A549 (cell line): ENCODE data around the gene PIGL. TPM values are rescaled to one million over a fixed set of nuclear protein-coding genes. Genes with fewer than 3 reads are reported as not detected.
A peak's percentile ranks its signal among the peaks of the same experiment; 100 is the strongest.

Experiments used
- ATAC-seq, 2 experiments: fragments of 200-7000 bp in 1 of 2; fragments of >200 bp in 1 of 2; cut with Nextera tagmentation in 1 of 2; cut with Tn5 transposase in 1 of 2; 3 replicates each; pipeline versions ENCODE4 v1.8.0 to v1.9.1; 2018 to 2020; ENCODE audit warnings: mild to moderate bottlenecking in 1 of 2, moderate library complexity in 1 of 2
- CTCF ChIA-PET: fragments of 300-600 bp; sonication (Branson Sonifier 250); formaldehyde crosslinking; extraction: SDS; loops from one replicate; lab custom pipeline; 2021; ENCODE audit warnings: antibody characterized with exemption, inconsistent platforms; lab: Yijun Ruan, JAX
- POLR2A ChIA-PET: fragments of 350-600 bp; formaldehyde crosslinking; extraction: SDS; loops from one replicate; lab custom pipeline; 2021; ENCODE audit warnings: antibody characterized with exemption, inconsistent platforms; lab: Yijun Ruan, JAX
- DNase-seq, 2 experiments: peaks; one replicate each; pipeline versions ENCODE4 v3.0.0 to v3.0.0-alpha.2; 2011 to 2016; ENCODE audit warnings: low read depth in 1 of 2, low spot score in 1 of 2
- FAIRE-seq: peaks from 2 replicates; lab custom pipeline; 2011; peaks lifted over from hg19 to GRCh38; lab: Jason Lieb, UNC
- H3K27ac ChIP-seq, 2 experiments: fragments of >200 bp; sonication (Bioruptor Twin); formaldehyde crosslinking; 3 replicates each; pipeline ENCODE4 v1.5.1; 2016 to 2017
- H3K4me1 ChIP-seq: fragments of >200 bp; sonication (Bioruptor Twin); formaldehyde crosslinking; 3 replicates; pipeline ENCODE4 v1.6.1; 2016
- H3K4me2 ChIP-seq: fragments of >200 bp; sonication (Bioruptor Twin); formaldehyde crosslinking; 3 replicates; pipeline ENCODE4 v1.6.1; 2016
- H3K4me3 ChIP-seq: fragments of >200 bp; sonication (Bioruptor Twin); formaldehyde crosslinking; 3 replicates; pipeline ENCODE4 v1.5.1; 2016
- H3K9me3 ChIP-seq: fragments of >200 bp; sonication (Bioruptor Twin); formaldehyde crosslinking; 3 replicates; pipeline ENCODE4 v1.6.1; 2016
- BHLHE40 ChIP-seq: IDR thresholded peaks from 2 replicates; pipeline ENCODE4 v1.6.1; 2012; ENCODE audit warnings: low read depth, low read length, inconsistent platforms
- CBX2 ChIP-seq: fragments of 200-600 bp; sonication (generic); IDR thresholded peaks from 2 replicates; pipeline ENCODE4 v1.6.1; 2016; ENCODE audit warnings: low read depth, mild to moderate bottlenecking, borderline replicate concordance
- CHD2 ChIP-seq: fragments of 150-350 bp; IDR thresholded peaks from 2 replicates; pipeline ENCODE4 v1.6.1; 2014; ENCODE audit warnings: low read length; ENCODE audit not compliant: partially characterized antibody
- EHF ChIP-seq: fragments of 250-450 bp; sonication (Bioruptor Pico); IDR thresholded peaks from 2 replicates; pipeline ENCODE4 v1.5.0; 2020; ENCODE audit warnings: mild to moderate bottlenecking
- FOSB ChIP-seq: fragments of 250-450 bp; sonication (Bioruptor Pico); IDR thresholded peaks from 2 replicates; pipeline ENCODE4 v1.5.0; 2020; ENCODE audit warnings: mild to moderate bottlenecking, moderate library complexity
- GATA3 ChIP-seq: IDR thresholded peaks from 2 replicates; pipeline ENCODE4 v1.6.1; 2012; ENCODE audit warnings: borderline replicate concordance
- HDAC2 ChIP-seq: fragments of 200-600 bp; sonication (generic); IDR thresholded peaks from 2 replicates; pipeline ENCODE4 v1.6.1; 2016
- HEYL ChIP-seq: fragments of 250-450 bp; sonication (Bioruptor Pico); IDR thresholded peaks from 2 replicates; pipeline ENCODE4 v1.8.0; 2021; ENCODE audit warnings: mild to moderate bottlenecking, moderate library complexity
- HOXB5 ChIP-seq: fragments of 250-450 bp; sonication (Bioruptor Pico); IDR thresholded peaks from 2 replicates; pipeline ENCODE4 v1.5.0; 2020; ENCODE audit warnings: mild to moderate bottlenecking, moderate library complexity
- JUN ChIP-seq, 2 experiments: fragments of >200 bp; sonication (Bioruptor Twin); formaldehyde crosslinking; IDR thresholded peaks; 2 replicates in 1 of 2; 3 replicates in 1 of 2; pipeline ENCODE4 v1.6.1; 2016 to 2017
- JUNB ChIP-seq: fragments of >200 bp; sonication (Bioruptor Twin); formaldehyde crosslinking; IDR thresholded peaks from 2 replicates; pipeline ENCODE4 v1.6.1; 2016
- MYC ChIP-seq: IDR thresholded peaks from 2 replicates; pipeline ENCODE4 v1.6.1; 2012; ENCODE audit warnings: mild to moderate bottlenecking, inconsistent platforms, low read length, improper control_type of control experiment, borderline replicate concordance
- NR3C1 ChIP-seq: fragments of >200 bp; sonication (Bioruptor Twin); formaldehyde crosslinking; IDR thresholded peaks from 3 replicates; pipeline ENCODE4 v1.6.1; 2017
- RARB ChIP-seq: fragments of 250-450 bp; sonication (Bioruptor Pico); IDR thresholded peaks from 2 replicates; pipeline ENCODE4 v1.8.0; 2021; ENCODE audit warnings: mild to moderate bottlenecking, moderate library complexity
- RCOR1 ChIP-seq: fragments of 150-350 bp; IDR thresholded peaks from 2 replicates; pipeline ENCODE4 v1.6.1; 2014; ENCODE audit warnings: antibody characterized with exemption, low read length, low read depth
- RNF2 ChIP-seq: fragments of 200-600 bp; sonication (generic); IDR thresholded peaks from 2 replicates; pipeline ENCODE4 v1.6.1; 2016; ENCODE audit warnings: low read depth, mild to moderate bottlenecking, antibody characterized with exemption, moderate library complexity, borderline replicate concordance
- SREBF2 ChIP-seq: fragments of 450-650 bp; IDR thresholded peaks from 2 replicates; pipeline ENCODE4 v1.6.1; 2014; ENCODE audit warnings: mild to moderate bottlenecking, moderate library complexity
- ZFP36 ChIP-seq: fragments of 450-650 bp; IDR thresholded peaks from 2 replicates; pipeline ENCODE4 v1.6.1; 2014; ENCODE audit warnings: borderline replicate concordance; ENCODE audit not compliant: partially characterized antibody
- WGBS: methylation state at CpG from one replicate; pipeline ENCODE4 v1.1.6; 2017; ENCODE audit errors: missing lambda C conversion rate; 5-methylcytosine and 5-hydroxymethylcytosine counted together
- polyA plus RNA-seq, 4 experiments: library from polyadenylated mRNA; depleted of rRNA in 3 of 4; stranded (reverse); fragments of >200 nt; fragmentation: RNase III in 1 of 4; extraction: RNeasy Plus Mini Kit Qiagen cat#74134 plus additional on column Dnase treatment in 1 of 4; gene quantifications; 2 replicates in 3 of 4; 3 replicates in 1 of 4; pipeline ENCODE4 v1.2.3, GENCODE V29; 2011 to 2017
- TF ChIP-seq, protein P1 (sequence below): IDR thresholded peaks from 2 replicates; pipeline ENCODE4 v1.6.1; 2012
- TF ChIP-seq, protein P2 (sequence below): IDR thresholded peaks from 2 replicates; pipeline ENCODE4 v1.6.1; 2012
- TF ChIP-seq, protein P3 (sequence below): fragments of 200-600 bp; sonication (generic); IDR thresholded peaks from 2 replicates; pipeline ENCODE4 v1.6.1; 2016; ENCODE audit warnings: antibody characterized with exemption, mild to moderate bottlenecking, moderate library complexity
- TF ChIP-seq, protein P4 (sequence below): fragments of >200 bp; sonication (Bioruptor Twin); formaldehyde crosslinking; IDR thresholded peaks from 3 replicates; pipeline ENCODE4 v1.5.1; 2016
- TF ChIP-seq, protein P5 (sequence below): fragments of 250-450 bp; sonication (Bioruptor Pico); IDR thresholded peaks from 2 replicates; pipeline ENCODE4 v1.5.0; 2020; ENCODE audit warnings: low read depth, mild to moderate bottlenecking, moderate library complexity
- TF ChIP-seq, protein P6 (sequence below): fragments of >200 bp; sonication (Bioruptor Twin); formaldehyde crosslinking; IDR thresholded peaks from 2 replicates; pipeline ENCODE4 v1.6.1; 2016

Gene PIGL
- polyA plus RNA-seq, 2 of the 4 experiments (the other 2 are of a cell fraction): 27.5 to 35.1 TPM

DNA sequence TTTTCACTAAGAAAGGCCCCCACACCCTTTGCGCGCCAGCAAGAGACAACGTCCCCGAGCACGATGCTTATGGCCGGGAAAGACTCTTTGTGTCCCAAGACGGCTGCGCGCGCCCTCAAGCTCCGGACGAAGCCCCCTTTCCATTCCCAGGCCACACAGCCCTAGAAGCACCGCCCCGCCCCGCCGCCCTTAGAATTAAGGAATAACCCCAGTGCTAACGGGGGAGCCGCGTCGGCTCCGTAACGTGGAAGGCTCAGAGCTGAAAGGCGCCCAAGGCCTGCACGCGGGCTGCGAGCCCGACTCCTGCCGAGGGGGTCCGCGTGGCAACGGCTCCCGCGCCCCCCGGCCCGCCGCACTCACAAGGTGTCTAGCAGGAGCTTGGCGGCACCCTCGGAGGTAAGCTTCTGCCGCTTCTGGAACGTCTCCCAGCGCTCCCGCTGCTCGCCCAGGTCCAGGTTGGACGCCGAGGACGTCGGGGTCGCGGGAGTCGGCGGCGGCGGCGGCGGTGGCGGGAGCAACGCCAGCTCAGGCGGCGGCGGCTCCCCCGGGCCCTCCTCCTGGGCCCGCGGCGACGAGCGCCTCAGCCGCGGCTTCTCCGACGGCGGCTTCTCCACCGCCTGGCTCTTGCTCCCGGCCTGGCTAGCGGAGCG, 135.8 kb downstream of the PIGL start (continued):
- no peak for TF ChIP-seq EHF
- no peak for TF ChIP-seq NR3C1
- no peak; the same call in 1 of the 2 replicates for TF ChIP-seq HOXB5 (CRISPR knock-in tag)
- TF ChIP-seq ZFP36: no peak
- TF ChIP-seq FOSB (CRISPR knock-in tag): no peak
- TF ChIP-seq, protein P1, sequence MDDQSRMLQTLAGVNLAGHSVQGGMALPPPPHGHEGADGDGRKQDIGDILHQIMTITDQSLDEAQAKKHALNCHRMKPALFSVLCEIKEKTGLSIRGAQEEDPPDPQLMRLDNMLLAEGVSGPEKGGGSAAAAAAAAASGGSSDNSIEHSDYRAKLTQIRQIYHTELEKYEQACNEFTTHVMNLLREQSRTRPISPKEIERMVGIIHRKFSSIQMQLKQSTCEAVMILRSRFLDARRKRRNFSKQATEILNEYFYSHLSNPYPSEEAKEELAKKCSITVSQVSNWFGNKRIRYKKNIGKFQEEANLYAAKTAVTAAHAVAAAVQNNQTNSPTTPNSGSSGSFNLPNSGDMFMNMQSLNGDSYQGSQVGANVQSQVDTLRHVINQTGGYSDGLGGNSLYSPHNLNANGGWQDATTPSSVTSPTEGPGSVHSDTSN: no peak
- peak; percentile 9 to 67; a peak in 1 of 5 replicates for TF ChIP-seq JUN (IDR thresholded peaks at IDR 0.05)
- TF ChIP-seq, protein P2, sequence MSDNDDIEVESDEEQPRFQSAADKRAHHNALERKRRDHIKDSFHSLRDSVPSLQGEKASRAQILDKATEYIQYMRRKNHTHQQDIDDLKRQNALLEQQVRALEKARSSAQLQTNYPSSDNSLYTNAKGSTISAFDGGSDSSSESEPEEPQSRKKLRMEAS: peak; percentile 67
- TF ChIP-seq RCOR1: no peak
- TF ChIP-seq JUNB: no peak
- peak; percentile 65; the same call in 1 of the 2 replicates for TF ChIP-seq RNF2
- no peak for TF ChIP-seq HEYL (CRISPR knock-in tag)
- TF ChIP-seq, protein P3, sequence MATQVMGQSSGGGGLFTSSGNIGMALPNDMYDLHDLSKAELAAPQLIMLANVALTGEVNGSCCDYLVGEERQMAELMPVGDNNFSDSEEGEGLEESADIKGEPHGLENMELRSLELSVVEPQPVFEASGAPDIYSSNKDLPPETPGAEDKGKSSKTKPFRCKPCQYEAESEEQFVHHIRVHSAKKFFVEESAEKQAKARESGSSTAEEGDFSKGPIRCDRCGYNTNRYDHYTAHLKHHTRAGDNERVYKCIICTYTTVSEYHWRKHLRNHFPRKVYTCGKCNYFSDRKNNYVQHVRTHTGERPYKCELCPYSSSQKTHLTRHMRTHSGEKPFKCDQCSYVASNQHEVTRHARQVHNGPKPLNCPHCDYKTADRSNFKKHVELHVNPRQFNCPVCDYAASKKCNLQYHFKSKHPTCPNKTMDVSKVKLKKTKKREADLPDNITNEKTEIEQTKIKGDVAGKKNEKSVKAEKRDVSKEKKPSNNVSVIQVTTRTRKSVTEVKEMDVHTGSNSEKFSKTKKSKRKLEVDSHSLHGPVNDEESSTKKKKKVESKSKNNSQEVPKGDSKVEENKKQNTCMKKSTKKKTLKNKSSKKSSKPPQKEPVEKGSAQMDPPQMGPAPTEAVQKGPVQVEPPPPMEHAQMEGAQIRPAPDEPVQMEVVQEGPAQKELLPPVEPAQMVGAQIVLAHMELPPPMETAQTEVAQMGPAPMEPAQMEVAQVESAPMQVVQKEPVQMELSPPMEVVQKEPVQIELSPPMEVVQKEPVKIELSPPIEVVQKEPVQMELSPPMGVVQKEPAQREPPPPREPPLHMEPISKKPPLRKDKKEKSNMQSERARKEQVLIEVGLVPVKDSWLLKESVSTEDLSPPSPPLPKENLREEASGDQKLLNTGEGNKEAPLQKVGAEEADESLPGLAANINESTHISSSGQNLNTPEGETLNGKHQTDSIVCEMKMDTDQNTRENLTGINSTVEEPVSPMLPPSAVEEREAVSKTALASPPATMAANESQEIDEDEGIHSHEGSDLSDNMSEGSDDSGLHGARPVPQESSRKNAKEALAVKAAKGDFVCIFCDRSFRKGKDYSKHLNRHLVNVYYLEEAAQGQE: no peak
- TF ChIP-seq CBX2: no peak
- TF ChIP-seq HDAC2: peak; percentile 52; the same call in 1 of the 2 replicates
- TF ChIP-seq CHD2: no peak

DNA sequence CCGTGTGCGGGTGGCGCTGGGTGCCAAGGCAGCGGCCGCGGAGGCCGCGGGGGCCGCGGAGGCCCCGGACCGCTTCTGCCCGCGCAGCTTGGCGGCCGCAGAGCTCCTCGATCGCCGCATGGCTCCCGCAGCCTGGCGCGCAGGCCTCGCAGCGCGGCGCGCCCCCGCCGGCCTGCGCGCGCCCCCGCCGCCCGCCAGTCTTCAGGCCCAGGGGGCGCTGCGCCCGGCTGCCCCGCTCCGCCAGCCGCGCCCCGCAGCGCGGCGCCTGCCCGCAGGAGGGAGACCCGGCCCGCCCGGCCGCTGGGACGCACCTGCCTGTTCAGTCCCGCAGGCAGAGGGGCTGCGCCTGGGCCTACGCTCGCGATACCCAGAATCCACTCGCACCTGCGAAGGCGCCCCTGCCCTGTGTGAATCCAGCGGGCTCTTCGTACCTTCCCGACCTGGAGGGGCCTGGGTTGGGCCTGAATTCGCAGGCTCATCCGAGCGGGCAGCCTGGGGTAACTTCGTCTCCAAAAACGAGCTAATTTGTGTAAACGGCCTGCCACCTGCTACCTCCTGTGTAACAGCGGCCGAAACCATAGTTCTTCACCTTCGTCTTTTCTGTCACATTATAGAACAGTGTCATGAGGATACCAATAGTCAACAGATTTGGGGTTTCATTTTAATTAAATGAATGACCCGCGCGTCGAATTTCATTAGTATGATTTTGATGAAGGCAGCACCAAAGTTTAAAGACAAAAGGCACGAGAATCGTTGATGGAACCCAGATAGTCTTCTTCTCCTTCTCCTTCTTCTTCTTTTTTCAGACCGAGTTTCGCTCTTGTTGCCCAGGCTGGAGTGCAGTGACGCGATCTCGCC, 136.5 kb downstream of the PIGL start, which contains the start of gene CENPV:
TSS of gene CENPV (minus strand) at position 153 of the 858 bp plus-strand sequence. CDS start at position 120, 33 bp downstream.
- H3K4me1 ChIP-seq: peaks cover 12% of the 10 kb centered on the region
- CTCF ChIA-PET: interaction anchor here (0.6 to 9.4 kb wide), 40 partner anchors 11 to 284 kb away, joined by 3 to 163 read pairs (median 4); partner anchors contain the start of gene PIGL
- ATAC-seq (peak; percentile 80 to 89), DNase-seq (peak; percentile 72 to 91), FAIRE-seq (no peak)
- WGBS: 63% methylated on average over 28 of the region's 83 CpGs
- H3K4me3 ChIP-seq: peak within 1 kb of the TSS; percentile 71
- H3K4me2 ChIP-seq: peak within 1 kb of the TSS; percentile 93
- POLR2A ChIA-PET: interaction anchor here (0.5 to 4.6 kb wide), 20 partner anchors 9 to 236 kb away, joined by 3 to 57 read pairs (median 5); partner anchors contain the start of genes LRRC75A, NCOR1 and UBB
- H3K9me3 ChIP-seq: no peaks in the 10 kb centered on the region
- H3K27ac ChIP-seq: peak within 1 kb of the TSS; percentile 87 to 96
- TF ChIP-seq CHD2 (peak; percentile 85), SREBF2 (no peak), GATA3 (no peak), MYC (peak; percentile 74), RARB (CRISPR knock-in tag) (no peak), BHLHE40 (no peak)
- TF ChIP-seq, protein P4, sequence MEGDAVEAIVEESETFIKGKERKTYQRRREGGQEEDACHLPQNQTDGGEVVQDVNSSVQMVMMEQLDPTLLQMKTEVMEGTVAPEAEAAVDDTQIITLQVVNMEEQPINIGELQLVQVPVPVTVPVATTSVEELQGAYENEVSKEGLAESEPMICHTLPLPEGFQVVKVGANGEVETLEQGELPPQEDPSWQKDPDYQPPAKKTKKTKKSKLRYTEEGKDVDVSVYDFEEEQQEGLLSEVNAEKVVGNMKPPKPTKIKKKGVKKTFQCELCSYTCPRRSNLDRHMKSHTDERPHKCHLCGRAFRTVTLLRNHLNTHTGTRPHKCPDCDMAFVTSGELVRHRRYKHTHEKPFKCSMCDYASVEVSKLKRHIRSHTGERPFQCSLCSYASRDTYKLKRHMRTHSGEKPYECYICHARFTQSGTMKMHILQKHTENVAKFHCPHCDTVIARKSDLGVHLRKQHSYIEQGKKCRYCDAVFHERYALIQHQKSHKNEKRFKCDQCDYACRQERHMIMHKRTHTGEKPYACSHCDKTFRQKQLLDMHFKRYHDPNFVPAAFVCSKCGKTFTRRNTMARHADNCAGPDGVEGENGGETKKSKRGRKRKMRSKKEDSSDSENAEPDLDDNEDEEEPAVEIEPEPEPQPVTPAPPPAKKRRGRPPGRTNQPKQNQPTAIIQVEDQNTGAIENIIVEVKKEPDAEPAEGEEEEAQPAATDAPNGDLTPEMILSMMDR: peak; percentile 78
- TF ChIP-seq, protein P5, sequence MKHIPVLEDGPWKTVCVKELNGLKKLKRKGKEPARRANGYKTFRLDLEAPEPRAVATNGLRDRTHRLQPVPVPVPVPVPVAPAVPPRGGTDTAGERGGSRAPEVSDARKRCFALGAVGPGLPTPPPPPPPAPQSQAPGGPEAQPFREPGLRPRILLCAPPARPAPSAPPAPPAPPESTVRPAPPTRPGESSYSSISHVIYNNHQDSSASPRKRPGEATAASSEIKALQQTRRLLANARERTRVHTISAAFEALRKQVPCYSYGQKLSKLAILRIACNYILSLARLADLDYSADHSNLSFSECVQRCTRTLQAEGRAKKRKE (CRISPR knock-in tag): no peak
- TF ChIP-seq, protein P2: 0 out of 2 replicates have a peak, but pooled peaks have one; percentile 35
- TF ChIP-seq, protein P3: peak; percentile 70
- TF ChIP-seq, protein P6, sequence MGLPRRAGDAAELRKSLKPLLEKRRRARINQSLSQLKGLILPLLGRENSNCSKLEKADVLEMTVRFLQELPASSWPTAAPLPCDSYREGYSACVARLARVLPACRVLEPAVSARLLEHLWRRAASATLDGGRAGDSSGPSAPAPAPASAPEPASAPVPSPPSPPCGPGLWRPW: no peak
